Measurements from ENCODE around the gene NMNAT1.
A peak's percentile ranks its signal among the peaks of the same experiment; 100 is the strongest.
"Not testable (repeated sequence)": the region's sequence is repeated elsewhere in the genome, so short reads cannot be mapped to it uniquely, and the experiment has no call there.

The NMNAT1 gene

GRCh38 chr1:10020086-10020485 lies 76.8 kb downstream of the NMNAT1 start:
- DNase-seq (ENCODE audit: low spot score), result no peak

GRCh38 chr1:10020678-10021077 lies 77.4 kb downstream of the NMNAT1 start:
- DNase-seq (ENCODE audit: low spot score), result not testable (repeated sequence)

GRCh38 chr1:10021992-10022391 lies 78.7 kb downstream of the NMNAT1 start:
- not testable (repeated sequence) for DNase-seq (ENCODE audit: low spot score)

GRCh38 chr1:10022656-10023055 lies 79.4 kb downstream of the NMNAT1 start:
- no peak for DNase-seq (ENCODE audit: low spot score)

GRCh38 chr1:10025354-10025753 lies 82.1 kb downstream of the NMNAT1 start:
- DNase-seq (ENCODE audit: low spot score), result no peak

GRCh38 chr1:10027027-10027426 lies 83.8 kb downstream of the NMNAT1 start:
- no peak for DNase-seq (ENCODE audit: low spot score)

GRCh38 chr1:10028956-10029500 lies 85.8 kb downstream of the NMNAT1 start:
- DNase-seq (ENCODE audit: low spot score), result not testable (repeated sequence)

- DNase-seq (ENCODE audit: low spot score), result no peak
Measured at GRCh38 chr1:10031461-10031860, 88.2 kb downstream of the NMNAT1 start.

- DNase-seq (ENCODE audit: low spot score), result peak; percentile 95
Measured at GRCh38 chr1:10032590-10033358, 89.5 kb downstream of the NMNAT1 start, which contains the start of gene UBE4B. Gene UBE4B, plus strand, starts transcription at chr1:10032958. Its CDS starts 713 bp downstream, at chr1:10033671.

- DNase-seq (ENCODE audit: low spot score), result no peak
Measured at GRCh38 chr1:10033359-10033845, 90.1 kb downstream of the NMNAT1 start.
